GM12875 (cell line): ENCODE data around the gene SLC66A2.
"Not testable (repeated sequence)": the region's sequence is repeated elsewhere in the genome, so short reads cannot be mapped to it uniquely, and the experiment has no call there.

Experiments used
- H3K4me3 ChIP-seq: one replicate; pipeline ENCODE4 v1.5.1; 2011; ENCODE audit warnings: low read depth, low read length, control low read depth
- TF ChIP-seq, protein P1 (sequence below): IDR thresholded peaks from 2 replicates; pipeline ENCODE4 v1.5.1; 2011; ENCODE audit warnings: low read depth, mild to moderate bottlenecking, control low read depth, inconsistent platforms, low read length, moderate library complexity, borderline replicate concordance; ENCODE audit not compliant: insufficient read depth

Gene SLC66A2

DNA sequence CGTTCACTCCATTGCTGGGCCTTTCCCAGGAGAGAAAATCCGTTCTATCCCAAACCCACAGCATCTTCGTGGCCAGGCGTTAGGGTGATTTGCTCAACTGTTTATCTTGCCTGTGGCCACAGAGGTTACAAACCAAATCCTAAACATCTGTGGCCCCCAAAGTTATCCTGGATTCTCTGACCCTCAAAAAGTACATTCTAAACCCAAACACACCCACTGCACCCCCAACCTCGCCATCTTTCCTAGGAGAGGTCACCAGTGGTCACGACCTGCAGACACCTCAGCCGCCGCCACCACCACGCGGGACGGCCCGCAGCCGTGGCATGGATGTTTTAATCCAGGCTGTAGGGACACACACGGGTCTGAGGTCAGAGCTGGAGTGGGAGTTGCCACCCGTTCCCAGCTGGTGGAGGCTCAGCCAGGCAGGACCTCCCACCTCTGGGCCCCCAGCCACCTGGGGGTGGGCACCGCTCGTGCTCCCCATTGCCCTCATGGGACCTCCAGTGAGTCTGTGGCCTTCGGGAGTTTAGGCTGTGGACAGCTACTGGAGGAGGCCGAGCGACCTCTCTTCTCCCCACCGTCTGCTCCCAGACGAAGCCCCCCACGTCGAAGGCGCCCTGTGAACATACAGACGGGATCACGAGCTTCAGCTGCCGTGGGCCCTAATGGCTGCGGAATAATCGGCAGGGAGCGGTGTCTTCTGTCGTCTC lies 81.7 kb downstream of the SLC66A2 start:
- no peak overlapping the region for H3K4me3 ChIP-seq
- TF ChIP-seq, protein P1, sequence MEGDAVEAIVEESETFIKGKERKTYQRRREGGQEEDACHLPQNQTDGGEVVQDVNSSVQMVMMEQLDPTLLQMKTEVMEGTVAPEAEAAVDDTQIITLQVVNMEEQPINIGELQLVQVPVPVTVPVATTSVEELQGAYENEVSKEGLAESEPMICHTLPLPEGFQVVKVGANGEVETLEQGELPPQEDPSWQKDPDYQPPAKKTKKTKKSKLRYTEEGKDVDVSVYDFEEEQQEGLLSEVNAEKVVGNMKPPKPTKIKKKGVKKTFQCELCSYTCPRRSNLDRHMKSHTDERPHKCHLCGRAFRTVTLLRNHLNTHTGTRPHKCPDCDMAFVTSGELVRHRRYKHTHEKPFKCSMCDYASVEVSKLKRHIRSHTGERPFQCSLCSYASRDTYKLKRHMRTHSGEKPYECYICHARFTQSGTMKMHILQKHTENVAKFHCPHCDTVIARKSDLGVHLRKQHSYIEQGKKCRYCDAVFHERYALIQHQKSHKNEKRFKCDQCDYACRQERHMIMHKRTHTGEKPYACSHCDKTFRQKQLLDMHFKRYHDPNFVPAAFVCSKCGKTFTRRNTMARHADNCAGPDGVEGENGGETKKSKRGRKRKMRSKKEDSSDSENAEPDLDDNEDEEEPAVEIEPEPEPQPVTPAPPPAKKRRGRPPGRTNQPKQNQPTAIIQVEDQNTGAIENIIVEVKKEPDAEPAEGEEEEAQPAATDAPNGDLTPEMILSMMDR: no peak

DNA sequence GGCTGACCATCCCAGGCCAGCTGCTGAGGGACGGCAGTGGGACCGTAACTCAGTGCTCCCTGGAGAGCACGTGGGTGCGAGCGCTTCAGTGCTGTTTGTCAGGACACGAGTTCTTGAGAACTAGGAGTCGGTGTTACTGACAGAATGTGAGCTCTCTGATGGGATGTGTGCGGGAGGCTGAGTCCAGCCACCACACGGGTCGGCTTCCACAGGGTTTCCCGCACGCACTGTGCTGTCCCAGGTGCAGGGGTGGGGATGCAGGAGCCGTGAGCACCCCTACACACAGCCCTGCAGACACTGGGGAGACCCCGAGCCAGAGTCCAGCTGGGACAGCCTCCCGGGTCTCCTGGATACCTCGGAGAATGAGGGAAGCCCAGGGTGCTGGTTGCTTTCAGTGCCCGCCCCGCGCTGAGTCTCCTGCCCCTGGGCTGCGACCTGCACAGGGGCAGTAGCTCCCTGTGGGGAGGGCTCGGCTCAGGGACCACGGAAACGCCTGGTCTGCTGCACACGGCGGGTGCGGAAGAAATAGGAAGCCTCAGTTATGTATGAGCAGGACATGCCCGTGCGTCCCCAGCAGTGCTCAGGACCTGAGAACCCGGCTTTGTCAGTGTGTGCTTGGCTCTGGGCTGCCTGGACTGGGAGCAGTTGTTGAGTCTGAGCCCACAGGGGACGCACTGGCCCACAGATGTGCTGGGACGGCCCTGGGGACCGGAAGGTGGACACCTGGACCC lies 82.5 kb downstream of the SLC66A2 start:
- H3K4me3 ChIP-seq: no peak overlapping the region

DNA sequence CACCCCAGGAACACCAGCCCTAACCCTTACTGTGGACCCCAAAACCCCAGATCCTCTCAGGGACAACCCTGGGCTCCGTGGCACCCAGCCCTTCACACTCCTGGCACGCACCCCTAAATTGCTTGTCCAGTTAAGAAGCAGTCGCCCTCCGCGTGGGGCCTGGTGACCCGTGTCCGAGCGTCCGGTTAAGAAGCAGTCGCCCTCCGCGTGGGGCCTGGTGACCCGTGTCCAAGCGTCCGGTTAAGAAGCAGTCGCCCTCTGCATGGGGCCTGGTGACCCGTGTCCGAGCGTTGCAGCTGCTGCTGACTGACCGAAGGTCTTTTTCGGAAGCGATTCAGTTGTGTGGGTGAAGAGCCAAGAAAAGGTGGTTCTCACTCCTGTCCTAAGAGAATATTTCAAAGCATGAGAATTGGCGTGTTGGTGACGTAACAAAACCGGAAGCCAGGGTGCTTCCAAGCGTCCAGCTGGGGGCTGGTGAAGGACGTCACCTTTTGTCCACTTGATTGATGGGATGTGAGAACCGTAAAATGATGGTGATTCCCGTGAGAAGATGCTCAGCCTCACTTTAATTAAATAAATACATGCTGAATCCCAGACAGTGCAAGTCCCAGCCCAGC lies 83.2 kb downstream of the SLC66A2 start:
- TF ChIP-seq, protein P1: no peak
- H3K4me3 ChIP-seq: no peak overlapping the region

More for the DNA sequence above, 82.5 kb downstream of the SLC66A2 start:
- TF ChIP-seq, protein P1: no peak

DNA sequence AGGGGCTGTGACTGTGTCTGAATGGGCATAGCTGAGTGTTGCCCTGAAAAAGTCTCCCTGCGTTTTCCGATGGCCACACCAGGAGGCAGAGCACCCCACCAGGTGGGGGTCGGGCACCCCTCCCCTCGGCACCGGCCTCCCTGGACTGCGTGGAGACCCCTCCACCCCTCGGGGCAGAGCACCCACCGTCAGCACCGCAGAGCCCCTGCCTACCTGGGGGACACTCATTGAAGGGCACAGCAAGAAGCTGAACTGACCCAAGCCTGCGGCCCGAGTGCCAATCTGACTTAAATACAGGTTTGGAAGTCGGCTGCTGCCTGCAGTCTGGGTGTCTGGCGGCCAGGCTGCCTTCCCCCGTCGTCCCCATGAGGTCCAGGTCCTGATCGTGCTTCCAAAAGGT lies 83.8 kb downstream of the SLC66A2 start:
- TF ChIP-seq, protein P1: no peak
- no peak overlapping the region for H3K4me3 ChIP-seq

DNA sequence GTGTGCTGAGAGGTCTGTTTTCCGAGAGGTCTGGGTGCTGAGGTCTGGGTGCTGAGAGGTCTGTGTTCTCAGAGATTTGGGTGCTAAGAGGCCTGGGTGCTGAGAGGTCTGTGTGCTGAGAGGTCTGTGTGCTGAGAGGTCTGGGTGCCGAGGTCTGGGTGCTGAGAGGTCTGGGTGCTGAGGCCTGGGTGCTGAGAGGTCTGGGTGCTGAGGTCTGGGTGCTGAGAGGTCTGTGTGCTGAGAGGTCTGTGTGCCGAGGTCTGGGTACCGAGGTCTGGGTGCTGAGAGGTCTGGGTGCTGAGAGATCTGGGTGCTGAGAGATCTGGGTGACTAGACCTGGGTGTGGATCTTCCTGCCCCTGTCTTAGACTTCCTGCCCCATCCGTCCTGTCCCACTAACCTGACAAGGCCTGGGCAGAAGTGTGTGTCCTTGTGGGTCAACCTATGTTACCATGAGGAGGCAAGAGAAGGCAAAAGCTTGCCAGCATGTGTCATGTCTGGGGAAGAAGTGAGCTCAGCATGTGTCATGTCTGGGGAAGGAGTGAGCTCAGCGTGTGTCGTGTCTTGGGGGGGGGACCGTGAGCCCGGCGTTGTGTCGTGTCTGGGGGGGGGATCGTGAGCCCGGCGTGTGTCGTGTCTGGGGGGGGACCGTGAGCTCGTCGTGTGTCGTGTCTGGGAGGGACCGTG lies 84.4 kb downstream of the SLC66A2 start:
- TF ChIP-seq, protein P1: no peak
- H3K4me3 ChIP-seq: no peak overlapping the region

DNA sequence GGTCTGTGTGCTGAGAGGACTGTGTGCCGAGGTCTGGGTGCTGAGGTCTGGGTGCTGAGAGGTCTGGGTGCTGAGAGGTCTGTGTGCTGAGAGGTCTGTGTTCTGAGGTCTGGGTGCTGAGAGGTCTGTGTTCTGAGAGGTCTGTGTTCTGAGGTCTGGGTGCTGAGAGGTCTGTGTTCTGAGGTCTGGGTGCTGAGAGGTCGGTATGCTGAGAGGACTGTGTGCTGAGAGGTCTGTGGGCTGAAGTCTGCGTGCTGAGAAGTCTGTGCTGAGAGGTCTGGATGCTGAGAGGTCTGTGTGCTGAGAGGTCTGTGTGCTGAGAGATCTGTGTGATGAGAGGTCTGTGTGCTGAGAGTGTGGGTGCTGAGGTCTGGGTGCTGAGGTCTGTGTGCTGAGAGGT lies 85.5 kb downstream of the SLC66A2 start:
- not testable (repeated sequence) for H3K4me3 ChIP-seq

DNA sequence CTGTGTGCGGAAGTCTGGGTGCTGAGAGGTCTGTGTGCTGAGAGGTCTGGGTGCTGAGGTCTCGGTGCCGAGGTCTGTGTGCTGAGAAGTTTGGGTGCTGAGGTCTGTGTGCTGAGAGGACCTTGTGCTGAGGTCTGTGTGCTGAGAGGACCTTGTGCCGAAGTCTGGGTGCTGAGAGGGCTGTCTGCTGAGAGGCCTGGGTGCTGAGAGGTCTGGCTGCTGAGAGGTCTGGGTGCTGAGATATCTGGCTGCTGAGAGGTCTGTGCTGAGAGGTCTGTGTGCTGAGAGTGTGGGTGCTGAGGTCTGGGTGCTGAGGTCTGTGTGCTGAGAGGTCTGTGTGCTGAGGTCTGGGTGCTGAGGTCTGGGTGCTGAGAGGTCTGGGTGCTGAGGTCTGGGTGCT lies 86.5 kb downstream of the SLC66A2 start:
- H3K4me3 ChIP-seq: not testable (repeated sequence)
